ENCODE measurements around the gene CPEB4. TPM values are rescaled to one million over a fixed set of nuclear protein-coding genes. Genes with fewer than 3 reads are reported as not detected.

CPEB4 gene
- total RNA-seq, 2 donors from 2014 or later, result 36.5 to 45.3 TPM

- Histone ChIP-seq H3K4me3 (peak overlapping the region; percentile 29 to 36), H3K27me3 (replicated peaks; ENCODE audit: insufficient read depth) (no peaks in the 10 kb centered on the region), H3K36me3 (no peaks in the 10 kb centered on the region), H3K4me1 (replicated peaks) (no peaks in the 10 kb centered on the region), H3K9me3 (no peaks in the 10 kb centered on the region), H3K27ac (peak overlapping the region; percentile 84 to 89)
- WGBS, result 1% methylated on average over 19 of the region's 19 CpGs
- TF ChIP-seq CTCF (IDR thresholded peaks at IDR 0.05) (peak in 1 of 4 experiments; percentile 21), POLR2A (IDR thresholded peaks at IDR 0.05) (peak; percentile 31), POLR2AphosphoS5 (IDR thresholded peaks at IDR 0.05) (peak; percentile 74)
- DNase-seq (ENCODE audit: low spot score), result peak; percentile 72
- intact Hi-C loops (cut with DNase I), result no loop called here
Measured at GRCh38 chr5:173917788-173918786, 29.9 kb downstream of the CPEB4 start.

GRCh38 chr5:173919443-173919842 lies 31.3 kb downstream of the CPEB4 start:
- intact Hi-C loops (cut with DNase I), result no loop called here
- Histone ChIP-seq H3K4me3 (no peak overlapping the region), H3K4me1 (replicated peaks) (no peaks in the 10 kb centered on the region), H3K9me3 (no peaks in the 10 kb centered on the region), H3K27ac (peak overlapping the region; percentile 31 to 84), H3K36me3 (no peaks in the 10 kb centered on the region), H3K27me3 (replicated peaks; ENCODE audit: insufficient read depth) (no peaks in the 10 kb centered on the region)
- TF ChIP-seq POLR2AphosphoS5 (IDR thresholded peaks at IDR 0.05) (no peak), CTCF (IDR thresholded peaks at IDR 0.05) (no peak), POLR2A (IDR thresholded peaks at IDR 0.05) (no peak)
- no peak for DNase-seq (ENCODE audit: low spot score)
- WGBS, result 23% methylated on average over 2 of the region's 2 CpGs

- TF ChIP-seq CTCF (IDR thresholded peaks at IDR 0.05), result no peak
- TF ChIP-seq POLR2AphosphoS5 (IDR thresholded peaks at IDR 0.05), result no peak
- no peak for TF ChIP-seq POLR2A (IDR thresholded peaks at IDR 0.05)
- no peaks in the 10 kb centered on the region for H3K36me3 ChIP-seq
- no peaks in the 10 kb centered on the region for H3K27me3 ChIP-seq (replicated peaks; ENCODE audit: insufficient read depth)
- no peak for DNase-seq (ENCODE audit: low spot score)
- 86% methylated on average over 3 of the region's 3 CpGs for WGBS
- intact Hi-C loops (cut with DNase I), result loop anchor here (2.0 kb wide), 1 partner anchor 31 kb away; the partner anchor contains the start of gene CPEB4
- H3K4me1 ChIP-seq (replicated peaks), result no peaks in the 10 kb centered on the region
- H3K9me3 ChIP-seq, result no peaks in the 10 kb centered on the region
- no peak overlapping the region for H3K27ac ChIP-seq
- no peak overlapping the region for H3K4me3 ChIP-seq
Measured at GRCh38 chr5:173920024-173920753, 32.0 kb downstream of the CPEB4 start.

- intact Hi-C loops (cut with DNase I), result loop anchor here (2.0 kb wide), 1 partner anchor 32 kb away; the partner anchor contains the start of gene CPEB4
- 82% methylated on average over 3 of the region's 3 CpGs for WGBS
- no peaks in the 10 kb centered on the region for H3K9me3 ChIP-seq
- H3K36me3 ChIP-seq, result no peaks in the 10 kb centered on the region
- H3K4me3 ChIP-seq, result no peak overlapping the region
- H3K27ac ChIP-seq, result no peak overlapping the region
- H3K27me3 ChIP-seq (replicated peaks; ENCODE audit: insufficient read depth), result no peaks in the 10 kb centered on the region
- H3K4me1 ChIP-seq (replicated peaks), result peaks cover 5% of the 10 kb centered on the region
- DNase-seq (ENCODE audit: low spot score), result no peak
- TF ChIP-seq CTCF (IDR thresholded peaks at IDR 0.05) (no peak), POLR2A (IDR thresholded peaks at IDR 0.05) (no peak), POLR2AphosphoS5 (IDR thresholded peaks at IDR 0.05) (no peak)
Measured at GRCh38 chr5:173920866-173921555, 32.9 kb downstream of the CPEB4 start.

Measured in prostate gland (tissue), 2 donors.